Fibroblast of mammary gland (primary cell): Measurements from ENCODE around the gene PDZD8.

Experiments used
- DNase-seq: peaks from one replicate; pipeline ENCODE4 v3.0.0-alpha.2; 2010; ENCODE audit warnings: low read depth
- H3K4me3 ChIP-seq: 2 replicates; pipeline ENCODE4 v1.5.1; 2011; ENCODE audit warnings: low read depth, mild to moderate bottlenecking, low read length, moderate library complexity; ENCODE audit not compliant: control insufficient read depth
- CTCF ChIP-seq: conservative IDR thresholded peaks from 2 replicates; pipeline ENCODE4 v1.5.1; 2011; ENCODE audit warnings: low read depth, low read length, inconsistent platforms; ENCODE audit not compliant: control insufficient read depth, insufficient read depth

PDZD8 gene

DNA sequence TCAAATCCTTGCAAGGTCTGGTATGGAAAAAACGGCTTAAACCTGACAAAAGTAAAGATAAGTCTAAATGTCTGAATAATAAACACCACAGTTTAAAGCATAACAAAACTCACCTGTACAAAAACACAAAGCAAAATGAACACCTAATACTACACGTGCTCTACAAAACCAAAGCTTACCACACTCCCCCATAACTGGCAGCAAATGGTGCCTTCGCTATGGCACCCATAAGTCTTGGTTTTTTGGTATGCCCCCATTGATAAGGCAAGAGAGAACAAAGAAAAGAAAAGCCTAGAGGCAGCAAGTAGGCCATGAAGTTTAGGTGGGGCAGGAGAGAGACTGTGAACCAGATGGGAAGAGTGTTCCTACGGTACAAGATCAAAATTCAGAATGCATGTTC is 34.2 kb downstream of the PDZD8 start:
- no peak for DNase-seq
- TF ChIP-seq CTCF, result no peak
- no peak overlapping the region for H3K4me3 ChIP-seq

GRCh38 chr10:117339979-117340378 is 35.3 kb downstream of the PDZD8 start:
- no peak overlapping the region for H3K4me3 ChIP-seq
- no peak for DNase-seq
- no peak for TF ChIP-seq CTCF

- no peak for TF ChIP-seq CTCF
- peak; percentile 59 for DNase-seq
- no peak overlapping the region for H3K4me3 ChIP-seq
Measured at GRCh38 chr10:117339578-117339977, 35.7 kb downstream of the PDZD8 start.

- TF ChIP-seq CTCF, result no peak
- DNase-seq, result no peak
- H3K4me3 ChIP-seq, result no peak overlapping the region
Measured at GRCh38 chr10:117334926-117335325, 40.3 kb downstream of the PDZD8 start.

GRCh38 chr10:117334066-117334465 is 41.2 kb downstream of the PDZD8 start:
- no peak overlapping the region for H3K4me3 ChIP-seq
- DNase-seq, result peak; percentile 22
- no peak for TF ChIP-seq CTCF

DNA sequence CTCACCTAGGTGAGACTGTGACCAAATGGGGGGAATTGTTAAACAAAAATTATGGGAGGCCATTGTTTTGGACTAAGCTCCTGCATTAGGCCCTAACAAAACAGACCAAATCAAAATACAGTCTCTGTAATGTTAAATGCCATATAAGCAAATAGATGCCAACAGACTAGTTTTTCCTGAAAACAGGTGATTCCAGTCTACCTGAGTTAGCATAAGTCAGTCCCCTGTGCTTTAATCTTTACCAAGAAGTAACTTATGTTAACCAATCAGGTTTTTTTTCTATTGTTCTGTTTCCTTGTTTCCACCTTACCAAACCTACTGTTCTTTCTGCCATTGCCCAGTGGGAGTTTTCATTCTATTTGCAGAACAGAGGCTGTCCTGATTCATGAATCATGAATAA is 48.0 kb downstream of the PDZD8 start:
- no peak for DNase-seq
- no peak for TF ChIP-seq CTCF
- no peak overlapping the region for H3K4me3 ChIP-seq

- TF ChIP-seq CTCF, result no peak
- DNase-seq, result no peak
- no peak overlapping the region for H3K4me3 ChIP-seq
Measured at GRCh38 chr10:117324367-117324766, 50.9 kb downstream of the PDZD8 start.
